GM19023 (cell line): ENCODE data around the gene TRPV2.
"Not testable (repeated sequence)": the region's sequence is repeated elsewhere in the genome, so short reads cannot be mapped to it uniquely, and the experiment has no call there.

ENCODE experiments used
- ATAC-seq: cut with Tn5 transposase; IDR thresholded peaks from one replicate; pipeline ENCODE4 v1.9.1; 2021; ENCODE audit warnings: mild to moderate bottlenecking, moderate library complexity; ENCODE audit not compliant: unreplicated experiment

TRPV2 gene, protein sequence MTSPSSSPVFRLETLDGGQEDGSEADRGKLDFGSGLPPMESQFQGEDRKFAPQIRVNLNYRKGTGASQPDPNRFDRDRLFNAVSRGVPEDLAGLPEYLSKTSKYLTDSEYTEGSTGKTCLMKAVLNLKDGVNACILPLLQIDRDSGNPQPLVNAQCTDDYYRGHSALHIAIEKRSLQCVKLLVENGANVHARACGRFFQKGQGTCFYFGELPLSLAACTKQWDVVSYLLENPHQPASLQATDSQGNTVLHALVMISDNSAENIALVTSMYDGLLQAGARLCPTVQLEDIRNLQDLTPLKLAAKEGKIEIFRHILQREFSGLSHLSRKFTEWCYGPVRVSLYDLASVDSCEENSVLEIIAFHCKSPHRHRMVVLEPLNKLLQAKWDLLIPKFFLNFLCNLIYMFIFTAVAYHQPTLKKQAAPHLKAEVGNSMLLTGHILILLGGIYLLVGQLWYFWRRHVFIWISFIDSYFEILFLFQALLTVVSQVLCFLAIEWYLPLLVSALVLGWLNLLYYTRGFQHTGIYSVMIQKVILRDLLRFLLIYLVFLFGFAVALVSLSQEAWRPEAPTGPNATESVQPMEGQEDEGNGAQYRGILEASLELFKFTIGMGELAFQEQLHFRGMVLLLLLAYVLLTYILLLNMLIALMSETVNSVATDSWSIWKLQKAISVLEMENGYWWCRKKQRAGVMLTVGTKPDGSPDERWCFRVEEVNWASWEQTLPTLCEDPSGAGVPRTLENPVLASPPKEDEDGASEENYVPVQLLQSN

DNA sequence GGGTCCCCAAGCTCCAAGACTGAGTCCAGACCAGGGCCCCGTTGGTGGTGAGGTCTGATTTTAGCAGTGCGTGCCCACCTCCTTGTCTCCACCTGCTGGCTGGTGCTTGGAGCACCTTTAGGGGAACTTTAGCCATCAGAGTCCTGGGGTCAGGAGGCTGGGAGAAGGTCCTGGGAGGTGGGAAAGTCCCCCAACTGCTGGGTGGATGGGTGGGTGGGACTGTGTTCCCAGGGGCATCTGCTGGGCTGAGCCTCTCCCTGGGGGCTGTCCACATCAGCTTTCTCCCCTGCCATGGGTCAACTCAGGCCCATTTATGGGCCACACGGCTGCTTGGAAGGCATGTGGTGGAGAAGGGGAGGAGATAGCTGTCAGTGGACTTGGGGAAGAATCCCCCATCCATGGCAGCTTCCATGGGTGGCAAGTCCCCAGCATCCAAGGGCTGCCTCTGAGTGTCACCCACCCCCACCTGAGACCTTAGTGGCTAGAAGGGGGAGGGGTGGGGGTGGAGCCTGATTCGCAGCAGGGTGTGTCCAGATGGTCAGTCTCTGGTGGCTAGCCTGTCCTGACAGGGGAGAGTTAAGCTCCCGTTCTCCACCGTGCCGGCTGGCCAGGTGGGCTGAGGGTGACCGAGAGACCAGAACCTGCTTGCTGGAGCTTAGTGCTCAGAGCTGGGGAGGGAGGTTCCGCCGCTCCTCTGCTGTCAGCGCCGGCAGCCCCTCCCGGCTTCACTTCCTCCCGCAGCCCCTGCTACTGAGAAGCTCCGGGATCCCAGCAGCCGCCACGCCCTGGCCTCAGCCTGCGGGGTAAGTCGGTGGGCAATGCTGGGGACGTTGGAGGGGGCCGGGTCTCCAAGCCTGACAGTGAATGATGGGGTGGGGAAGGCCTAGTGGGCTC, at the start of gene TRPV2:
Gene TRPV2, plus strand, starts transcription at position 541 of the 894 bp plus-strand sequence. CDS start 2,098 bp downstream, outside the sequence.
- peak; percentile 48 for ATAC-seq

DNA sequence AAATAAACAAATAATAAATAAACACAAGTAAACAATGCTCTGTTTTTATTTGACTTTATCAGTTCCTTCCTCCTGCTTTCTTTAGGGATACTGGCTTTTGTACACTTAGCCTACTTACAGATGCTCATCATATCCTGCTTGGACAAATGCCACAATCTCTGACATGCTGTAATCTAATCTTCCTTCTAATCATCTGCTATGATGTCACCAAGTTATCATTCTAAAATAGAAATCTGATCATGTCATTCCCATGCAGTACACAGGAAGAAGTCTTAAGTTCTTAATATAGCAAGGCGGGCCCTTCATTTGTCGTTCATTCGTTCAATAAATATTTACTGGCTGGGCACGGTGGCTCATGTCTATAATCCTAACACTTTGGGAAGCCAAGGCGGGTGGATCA, 43.6 kb upstream of the TRPV2 start:
- ATAC-seq, result no peak

DNA sequence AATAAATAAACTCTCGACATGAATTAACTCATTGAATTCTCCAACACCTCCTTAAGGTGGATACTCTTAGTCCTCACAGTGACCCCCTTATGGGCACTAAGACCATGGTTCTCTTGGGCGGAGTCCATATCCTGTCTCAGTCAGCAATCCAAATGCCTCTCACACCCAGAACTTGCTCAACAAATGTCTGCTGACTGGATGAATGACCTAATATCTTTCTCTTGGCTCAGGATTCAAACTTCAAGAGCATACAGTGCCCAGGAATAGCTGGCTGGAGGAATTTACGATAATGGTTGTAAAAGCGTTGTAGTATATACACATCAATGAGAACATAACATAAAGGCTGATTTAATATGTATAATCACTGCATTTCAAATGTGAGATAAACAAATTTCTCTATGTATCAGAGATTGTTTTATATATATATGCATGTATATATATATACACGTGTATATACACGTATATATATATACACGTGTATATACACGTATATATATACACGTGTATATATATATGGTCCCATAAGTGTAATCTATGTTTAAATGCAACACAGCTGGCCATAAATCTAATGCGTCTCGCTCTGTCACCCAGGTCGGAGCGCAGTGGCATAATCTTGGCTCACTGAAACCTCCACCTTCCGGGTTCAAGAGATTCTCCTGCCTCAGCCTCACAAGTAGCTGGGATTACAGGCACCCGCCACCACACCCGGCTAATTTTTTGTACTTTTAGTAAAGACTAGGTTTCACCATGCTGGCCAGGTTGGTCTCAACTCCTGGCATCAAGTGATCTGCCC, 41.0 kb upstream of the TRPV2 start:
- ATAC-seq, result no peak

DNA sequence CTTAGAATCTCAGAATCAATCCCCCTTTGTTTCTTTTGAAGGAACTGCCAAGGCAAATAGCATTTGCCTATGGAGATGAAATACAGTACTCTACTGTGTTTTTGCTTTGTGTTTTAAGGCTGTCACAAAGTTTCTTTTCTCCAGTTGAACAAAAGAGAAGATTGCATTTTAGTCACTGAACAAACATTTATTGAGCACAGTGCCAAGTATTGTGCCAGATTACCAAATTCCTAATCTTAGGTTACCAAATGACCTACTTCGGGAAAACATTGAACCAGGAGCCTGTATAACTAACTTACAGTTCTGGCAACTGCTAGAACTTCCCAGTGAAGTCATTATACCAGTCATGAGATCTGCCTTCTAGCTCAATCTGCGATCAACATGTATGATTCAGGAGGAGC, 37.4 kb upstream of the TRPV2 start:
- no peak for ATAC-seq

DNA sequence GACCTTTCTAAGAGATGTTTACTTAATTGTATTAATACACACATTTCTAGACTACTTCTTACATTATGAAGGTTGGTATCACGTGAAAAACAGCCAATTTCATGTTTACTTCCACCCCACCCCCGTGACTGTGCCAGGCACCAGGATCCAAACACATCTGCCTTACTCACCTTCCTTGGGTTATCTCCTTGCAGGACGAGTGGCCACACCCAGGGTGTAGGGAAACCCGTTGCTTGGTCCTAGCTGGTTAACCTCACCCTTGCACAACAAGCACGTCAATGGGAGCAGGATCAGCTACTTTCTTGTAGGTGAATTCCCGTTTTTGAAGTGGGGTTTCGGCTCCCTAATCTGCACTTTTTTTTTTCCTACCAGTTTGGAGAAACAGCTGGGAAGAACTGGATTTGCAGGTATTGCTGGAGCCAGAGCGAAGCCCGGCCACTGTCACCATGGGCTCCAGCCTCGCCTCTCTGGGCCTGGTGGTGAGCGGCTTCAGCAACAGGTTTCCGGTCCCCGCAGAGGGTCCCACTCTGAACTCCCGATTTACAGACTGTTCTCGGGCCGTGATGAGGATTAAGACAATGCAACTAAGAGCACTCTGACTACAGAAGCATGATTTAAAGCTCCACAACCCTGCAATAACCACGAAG, 36.6 kb upstream of the TRPV2 start:
- no peak for ATAC-seq

DNA sequence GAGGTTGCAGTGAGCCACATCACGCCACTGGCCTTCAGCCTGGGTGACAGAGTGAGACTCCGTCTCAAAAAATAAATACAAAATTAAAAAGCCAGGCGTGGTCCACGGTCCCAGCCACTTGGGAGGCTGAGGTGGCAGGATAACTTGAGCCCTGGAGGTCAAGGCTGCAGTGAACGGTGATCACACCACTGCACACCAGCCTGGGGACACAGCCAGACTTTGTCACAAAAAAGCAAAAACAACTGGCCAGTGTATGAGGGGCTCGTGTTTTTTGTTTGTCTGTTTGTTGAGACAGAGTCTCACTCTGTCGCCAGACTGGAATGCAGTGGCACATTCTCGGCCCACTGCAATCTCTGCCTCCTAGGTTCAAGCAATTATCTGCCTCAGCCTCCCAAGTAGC, 35.7 kb upstream of the TRPV2 start:
- ATAC-seq, result no peak

DNA sequence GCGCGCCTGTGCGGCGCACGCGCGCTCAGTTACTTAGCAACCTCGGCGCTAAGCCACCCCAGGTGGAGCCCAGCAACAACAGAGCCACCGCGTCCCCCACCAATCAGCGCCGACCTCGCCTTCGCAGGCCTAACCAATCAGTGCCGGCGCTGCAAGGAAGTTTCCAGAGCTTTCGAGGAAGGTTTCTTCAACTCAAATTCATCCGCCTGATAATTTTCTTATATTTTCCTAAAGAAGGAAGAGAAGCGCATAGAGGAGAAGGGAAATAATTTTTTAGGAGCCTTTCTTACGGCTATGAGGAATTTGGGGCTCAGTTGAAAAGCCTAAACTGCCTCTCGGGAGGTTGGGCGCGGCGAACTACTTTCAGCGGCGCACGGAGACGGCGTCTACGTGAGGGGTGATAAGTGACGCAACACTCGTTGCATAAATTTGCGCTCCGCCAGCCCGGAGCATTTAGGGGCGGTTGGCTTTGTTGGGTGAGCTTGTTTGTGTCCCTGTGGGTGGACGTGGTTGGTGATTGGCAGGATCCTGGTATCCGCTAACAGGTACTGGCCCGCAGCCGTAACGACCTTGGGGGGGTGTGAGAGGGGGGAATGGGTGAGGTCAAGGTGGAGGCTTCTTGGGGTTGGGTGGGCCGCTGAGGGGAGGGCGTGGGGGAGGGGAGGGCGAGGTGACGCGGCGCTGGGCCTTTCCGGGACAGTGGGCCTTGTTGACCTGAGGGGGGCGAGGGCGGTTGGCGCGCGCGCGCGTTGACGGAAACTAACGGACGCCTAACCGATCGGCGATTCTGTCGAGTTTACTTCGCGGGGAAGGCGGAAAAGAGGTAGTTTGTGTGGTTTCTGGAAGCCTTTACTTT, 34.5 kb upstream of the TRPV2 start, which contains the start of gene UBB:
Gene UBB, plus strand, starts transcription at position 452 of the 856 bp plus-strand sequence. CDS start 817 bp downstream, outside the sequence.
- ATAC-seq, result peak; percentile 95

DNA sequence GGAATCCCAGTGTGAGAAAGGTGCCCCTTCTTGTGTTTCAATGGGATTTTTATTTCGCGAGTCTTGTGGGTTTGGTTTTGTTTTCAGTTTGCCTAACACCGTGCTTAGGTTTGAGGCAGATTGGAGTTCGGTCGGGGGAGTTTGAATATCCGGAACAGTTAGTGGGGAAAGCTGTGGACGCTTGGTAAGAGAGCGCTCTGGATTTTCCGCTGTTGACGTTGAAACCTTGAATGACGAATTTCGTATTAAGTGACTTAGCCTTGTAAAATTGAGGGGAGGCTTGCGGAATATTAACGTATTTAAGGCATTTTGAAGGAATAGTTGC, 33.9 kb upstream of the TRPV2 start:
- peak; percentile 1 for ATAC-seq

DNA sequence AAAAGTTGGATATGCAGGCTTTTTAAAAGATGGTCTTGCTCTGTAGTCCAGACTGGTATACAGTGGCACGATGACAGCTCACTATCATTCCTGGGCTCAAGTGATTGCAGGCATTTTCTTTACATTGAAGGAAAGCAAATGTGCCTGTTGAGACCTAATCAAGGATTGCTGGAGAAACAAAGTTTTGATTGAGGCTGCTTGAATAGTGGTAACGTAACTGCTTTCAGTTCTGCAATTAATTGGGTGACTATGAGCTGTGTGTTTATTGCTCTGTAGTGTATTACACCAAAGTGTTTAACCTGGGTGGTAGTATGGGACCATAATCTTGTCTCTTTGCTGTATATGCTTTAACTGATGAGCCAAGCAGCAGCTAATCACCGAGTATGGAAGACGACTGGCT, 32.2 kb upstream of the TRPV2 start:
- no peak for ATAC-seq

DNA sequence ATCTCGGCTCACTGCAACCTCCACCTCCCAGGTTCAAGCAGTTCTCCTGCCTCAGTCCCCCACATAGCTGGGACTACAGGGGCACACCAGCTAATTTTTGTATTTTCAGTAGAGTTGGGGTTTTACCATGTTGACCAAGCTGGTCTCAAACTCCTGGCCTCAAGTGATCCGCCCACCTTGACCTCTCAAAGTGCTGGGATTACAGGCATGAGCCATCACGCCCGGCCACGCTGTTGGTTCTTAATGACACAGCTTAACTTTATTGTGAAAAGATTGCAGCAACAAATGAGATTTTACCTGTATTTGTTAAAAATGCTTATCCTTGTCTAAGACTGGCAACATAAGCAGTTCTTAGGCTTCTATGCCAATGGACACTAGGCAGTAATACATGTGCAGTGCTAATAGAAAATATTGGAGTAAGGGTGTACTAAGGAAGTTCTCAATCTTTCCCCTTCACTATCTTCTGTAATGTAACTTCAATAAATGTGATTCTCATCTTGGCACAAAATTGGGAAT, 31.5 kb upstream of the TRPV2 start:
- no peak for ATAC-seq

DNA sequence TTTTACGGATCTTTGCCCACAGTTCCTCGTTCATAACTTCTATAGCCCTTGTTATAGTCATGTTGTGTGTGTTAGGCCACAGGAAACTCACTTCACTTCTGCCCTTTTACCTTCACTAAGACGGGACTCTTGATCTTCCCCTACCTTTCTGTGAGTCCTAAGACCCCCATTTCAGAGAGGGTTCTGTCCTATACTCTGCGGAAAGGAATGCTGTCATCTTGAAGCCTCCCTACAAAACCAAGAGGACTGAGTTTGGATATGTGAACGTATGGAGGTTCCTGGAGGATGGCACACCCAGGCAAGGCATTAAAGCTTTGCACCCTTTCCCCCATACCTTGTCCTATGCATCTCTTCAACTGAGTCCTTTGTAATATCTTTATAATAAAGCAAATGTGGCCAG, 30.8 kb upstream of the TRPV2 start:
- ATAC-seq, result no peak

DNA sequence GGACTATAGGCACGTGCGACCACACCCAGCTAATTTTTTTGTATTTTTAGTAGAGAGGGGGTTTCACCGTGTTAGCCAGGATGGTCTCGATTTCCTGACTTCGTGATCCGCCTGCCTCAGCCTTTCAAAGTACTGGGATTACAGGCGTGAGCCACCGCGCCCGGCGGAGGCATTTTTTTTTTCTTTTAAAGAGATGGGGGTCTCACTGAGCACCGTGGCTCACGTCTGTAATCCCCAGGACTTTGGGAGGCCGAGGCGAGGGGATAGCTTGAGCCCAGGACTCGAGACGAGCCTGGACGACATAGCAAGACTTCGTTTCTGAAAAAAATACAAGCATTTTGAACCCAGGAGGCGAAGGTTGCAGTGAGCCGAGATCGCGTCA, 29.3 kb upstream of the TRPV2 start:
- not testable (repeated sequence) for ATAC-seq

DNA sequence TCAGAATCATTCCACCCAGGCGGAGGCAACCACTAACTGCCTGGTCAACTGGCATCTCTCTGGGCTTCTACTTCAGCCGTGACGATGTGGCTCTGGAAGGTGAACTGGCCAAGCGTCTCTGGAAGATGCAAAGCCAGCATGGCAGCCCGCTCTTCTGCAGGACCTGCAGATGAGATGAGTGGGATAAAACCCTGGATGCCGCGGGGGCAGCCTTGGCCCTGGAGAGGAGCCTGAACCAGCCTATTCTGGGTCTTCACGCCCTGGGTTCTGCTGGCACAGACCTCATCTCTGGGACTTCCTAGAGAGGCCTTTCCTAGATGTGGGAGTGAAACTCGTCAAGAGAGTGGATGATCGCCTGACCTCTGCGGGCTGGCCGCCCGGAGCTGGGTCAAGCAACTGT, 23.9 kb upstream of the TRPV2 start:
- no peak for ATAC-seq

DNA sequence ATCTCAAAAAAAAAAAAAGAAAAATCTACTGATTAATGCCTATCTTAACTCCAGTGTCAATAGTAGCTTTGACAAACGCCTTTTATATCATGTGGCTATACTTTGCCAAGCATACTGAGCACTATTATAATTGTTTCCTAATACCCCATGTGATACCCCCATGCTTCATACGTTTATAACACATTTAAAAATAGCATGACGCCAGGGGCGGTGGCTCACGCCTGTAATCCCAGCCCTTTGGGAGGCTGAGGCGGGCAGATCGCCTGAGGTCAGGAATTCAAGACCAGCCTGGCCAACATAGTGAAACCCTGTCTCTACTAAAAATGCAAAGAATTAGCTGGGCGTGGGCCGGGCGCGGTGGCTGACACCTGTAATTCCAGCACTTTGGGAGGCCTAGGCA, 22.9 kb upstream of the TRPV2 start:
- not testable (repeated sequence) for ATAC-seq

DNA sequence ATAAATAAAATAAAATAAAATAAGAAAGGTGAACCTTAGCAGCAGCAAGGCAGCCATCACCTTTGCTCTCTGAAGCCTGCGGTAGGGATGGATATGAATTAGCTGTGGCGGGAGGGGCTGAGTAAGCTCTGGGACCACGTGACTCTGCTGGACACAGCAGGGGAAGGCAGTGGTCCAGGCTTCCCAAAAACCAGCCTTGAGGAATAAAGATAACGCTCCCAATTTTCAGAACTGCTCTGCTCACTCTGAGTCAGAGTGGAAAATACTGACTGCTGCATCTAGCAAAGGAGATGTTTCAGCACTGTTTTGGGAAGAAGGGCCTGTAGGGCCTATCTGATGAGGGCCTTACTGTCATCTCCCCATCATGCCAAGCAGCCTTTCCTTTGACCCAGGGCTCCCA, 19.5 kb upstream of the TRPV2 start:
- ATAC-seq, result not testable (repeated sequence)

DNA sequence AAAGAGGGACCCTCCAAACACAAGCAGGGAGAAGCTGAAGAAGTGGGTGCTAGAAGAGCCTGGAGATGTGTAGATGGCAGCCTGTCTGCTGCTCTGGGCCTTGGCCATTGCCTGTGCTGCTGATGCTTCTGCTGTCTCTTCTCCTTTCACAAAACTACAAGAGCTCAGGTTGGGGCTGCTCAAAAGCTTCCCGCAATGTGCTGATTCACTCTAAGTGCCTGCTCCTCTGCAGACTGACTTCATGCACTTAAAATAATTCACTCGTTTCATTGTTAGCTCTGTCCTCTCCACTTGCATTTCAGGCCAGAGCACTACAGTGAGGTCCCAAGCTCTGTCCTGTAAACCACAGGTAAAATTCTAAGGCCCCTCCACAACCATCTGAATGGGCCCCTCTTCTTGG, 18.7 kb upstream of the TRPV2 start:
- ATAC-seq, result not testable (repeated sequence)

DNA sequence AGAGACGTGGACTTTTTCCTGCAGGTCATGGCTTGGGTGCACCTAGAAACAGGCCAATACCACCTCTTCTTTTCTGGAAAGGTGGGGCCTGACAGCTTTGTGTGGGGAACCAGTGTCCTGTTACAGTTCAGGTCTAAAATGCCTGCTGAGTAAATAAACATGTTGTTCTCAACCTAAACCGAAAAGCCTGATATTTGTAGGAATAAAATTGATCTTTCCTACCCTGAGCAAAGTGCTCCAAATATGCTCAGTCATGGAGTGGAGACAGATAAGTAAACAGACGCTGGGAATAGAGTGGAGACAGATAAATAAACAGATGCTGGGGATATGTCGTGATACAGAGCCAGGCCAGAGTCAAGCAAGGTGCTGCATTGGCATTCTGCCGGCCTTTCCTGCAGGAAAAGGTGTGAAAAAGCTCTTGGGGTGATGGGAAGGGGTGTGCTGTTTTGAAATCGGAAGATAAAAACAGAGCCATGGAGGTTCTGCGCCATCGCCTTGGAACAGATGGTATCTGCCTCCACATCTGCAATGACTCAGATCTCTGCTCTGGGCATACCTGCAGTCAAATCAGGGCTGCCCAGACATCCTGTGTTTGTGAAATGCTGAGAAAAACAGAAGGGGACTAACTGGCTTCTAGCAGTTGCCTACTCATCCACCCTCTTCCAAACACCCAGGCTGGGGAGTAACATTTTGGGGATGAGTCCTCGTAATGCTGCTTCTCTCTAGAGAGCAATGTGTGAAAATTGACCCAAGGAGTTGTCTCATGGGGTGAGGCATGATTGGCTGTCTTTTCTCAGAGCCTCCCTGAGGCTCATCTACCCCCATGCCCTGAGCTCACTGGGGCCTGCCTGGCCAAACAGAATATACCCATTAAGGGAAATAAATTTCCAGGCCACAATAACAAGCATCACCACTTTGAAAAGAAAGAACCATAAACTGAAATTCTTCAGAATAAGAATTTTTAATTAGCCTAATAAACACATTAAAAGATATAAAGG, 16.8 kb upstream of the TRPV2 start:
- no peak for ATAC-seq

DNA sequence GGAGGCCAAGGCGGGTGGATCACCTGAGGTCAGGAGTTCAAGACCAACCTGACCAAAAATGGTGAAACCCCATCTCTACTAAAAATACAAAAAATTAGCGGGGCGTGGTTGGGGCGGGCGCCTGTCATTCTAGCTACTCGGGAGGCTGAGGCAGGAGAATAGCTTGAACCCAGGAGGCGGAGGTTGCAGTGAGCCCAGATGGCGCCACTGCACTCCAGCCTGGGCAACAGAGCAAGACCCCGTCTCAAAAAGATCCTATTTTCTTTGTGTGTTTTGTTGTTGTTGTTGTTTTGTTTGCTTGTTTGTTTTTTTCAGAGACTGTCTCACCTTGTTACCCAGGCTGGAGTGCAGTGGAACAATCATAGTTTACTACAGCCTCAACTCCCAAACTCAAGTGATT, 11.5 kb upstream of the TRPV2 start:
- not testable (repeated sequence) for ATAC-seq
